NCI-H2107 treated with DMSO at 0.1 percent for 48 hours (cell line): ENCODE measurements around the gene HAND2.
A peak's percentile ranks its signal among the peaks of the same experiment; 100 is the strongest.

Experiments
- DNase-seq: peaks from one replicate; lab custom pipeline; 2025; ENCODE audit not compliant: unreplicated experiment; lab: John Stamatoyannopoulos, UW

Gene HAND2

GRCh38 chr4:173529477-173530325 is at the start of gene HAND2:
Gene HAND2, minus strand, starts transcription at chr4:173530229. Its CDS starts 940 bp downstream, at chr4:173529289.
- DNase-seq: peak; percentile 1

GRCh38 chr4:173578956-173579355 is 48.9 kb upstream of the HAND2 start:
- DNase-seq: no peak

DNA sequence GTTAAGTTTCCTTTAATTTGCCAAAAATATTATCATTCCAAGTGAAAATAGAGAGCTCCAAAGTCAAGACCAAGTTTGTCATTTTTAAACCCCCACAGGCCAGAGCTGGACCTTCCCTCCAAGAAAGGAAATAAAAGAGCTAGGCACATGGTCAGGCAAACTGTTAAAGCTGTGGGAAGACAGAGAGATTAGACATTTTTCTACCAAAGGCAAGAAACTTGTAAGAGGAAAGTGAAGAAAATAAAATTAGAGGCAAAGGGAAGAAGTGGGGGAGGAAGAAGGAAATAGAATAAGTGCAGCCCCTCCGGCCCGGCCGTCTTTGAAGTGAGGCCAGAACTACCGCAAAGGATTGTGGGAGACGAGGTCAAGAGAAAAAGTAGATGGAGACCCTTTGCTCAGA is 47.9 kb upstream of the HAND2 start:
- no peak for DNase-seq

- no peak for DNase-seq
Measured at GRCh38 chr4:173575482-173576152, 45.6 kb upstream of the HAND2 start.

- no peak for DNase-seq
Measured at GRCh38 chr4:173573725-173574124, 43.7 kb upstream of the HAND2 start.

DNA sequence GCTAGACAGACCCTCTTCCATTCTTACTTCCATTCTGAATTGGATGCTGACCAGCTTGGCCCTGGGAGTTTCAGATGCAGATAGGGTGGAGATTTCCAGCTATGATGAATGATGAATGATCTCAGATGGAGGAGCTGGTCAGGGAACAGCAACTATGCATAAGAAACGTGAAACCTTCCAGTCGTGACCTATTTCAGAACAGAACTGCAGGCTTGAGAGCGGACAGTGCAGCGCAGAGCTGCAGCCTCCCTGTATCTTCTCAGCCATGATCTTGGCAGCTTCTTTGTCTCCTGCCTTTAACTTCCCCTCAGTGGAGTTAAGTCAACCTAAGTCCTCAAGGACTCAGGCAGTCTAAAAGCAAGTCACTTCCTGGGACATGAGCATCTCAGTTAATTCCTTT is 43.3 kb upstream of the HAND2 start:
- DNase-seq: no peak

GRCh38 chr4:173572493-173573129 is 42.6 kb upstream of the HAND2 start:
- DNase-seq: no peak

DNA sequence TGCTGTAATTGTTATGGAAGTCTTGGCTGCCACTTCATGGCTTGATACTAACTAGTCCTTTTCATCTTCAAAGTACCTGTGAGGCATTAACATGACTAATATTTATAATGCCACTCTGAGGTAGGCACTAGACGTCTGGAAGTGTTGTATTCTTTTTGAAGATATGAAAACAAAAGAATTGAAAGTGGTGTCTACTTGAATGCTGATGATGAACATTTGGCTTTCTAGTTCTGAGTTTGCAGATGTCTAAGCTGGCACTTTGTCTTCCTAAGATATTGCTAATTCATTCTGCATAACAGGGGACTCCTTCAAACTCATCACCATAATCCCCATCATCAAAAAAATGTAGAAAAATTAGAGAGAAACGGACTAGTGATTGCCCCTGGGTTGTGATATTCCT is 41.6 kb upstream of the HAND2 start:
- no peak for DNase-seq

GRCh38 chr4:173565281-173565680 is 35.3 kb upstream of the HAND2 start:
- no peak for DNase-seq

DNA sequence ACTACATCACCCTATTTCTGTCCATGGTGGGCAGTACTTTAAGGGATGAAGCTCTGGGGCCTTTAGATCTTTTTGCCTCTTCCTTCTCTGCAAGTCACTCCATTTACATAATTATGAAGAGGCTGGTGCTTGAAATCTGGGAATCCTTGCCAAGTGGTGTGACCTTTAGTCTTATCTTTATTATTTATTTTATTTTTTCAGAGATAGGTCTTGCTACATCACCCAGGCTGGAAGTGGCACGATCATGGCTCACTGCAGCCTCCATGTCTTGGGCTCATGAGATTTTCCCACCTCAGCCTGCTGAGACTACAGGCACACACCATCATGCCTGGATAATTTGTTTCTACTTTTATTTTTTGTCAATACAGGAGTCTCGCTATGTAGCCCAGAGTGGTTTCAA is 34.4 kb upstream of the HAND2 start:
- no peak for DNase-seq

- no peak for DNase-seq
Measured at GRCh38 chr4:173560896-173561295, 30.9 kb upstream of the HAND2 start.

GRCh38 chr4:173556398-173557131 is 26.5 kb upstream of the HAND2 start:
- no peak for DNase-seq

DNA sequence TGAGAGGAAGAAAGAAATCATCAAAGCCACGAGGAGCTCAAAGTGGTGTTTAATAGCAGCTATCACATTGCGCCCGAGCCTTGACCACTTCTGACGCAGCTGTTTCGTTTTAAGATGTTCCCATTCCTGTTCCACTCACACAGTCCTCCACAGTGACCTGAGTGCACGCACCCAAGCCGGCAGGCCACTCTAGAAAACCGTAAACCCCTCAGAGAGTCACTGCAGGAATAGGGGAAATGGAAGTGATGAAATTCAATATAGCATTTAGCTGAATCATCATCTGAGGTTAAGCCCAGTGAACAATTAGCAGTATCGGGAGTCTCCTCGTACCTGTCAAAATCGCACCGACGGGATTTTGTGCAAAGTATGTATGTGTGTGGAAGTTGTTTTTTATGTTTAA is 17.9 kb upstream of the HAND2 start:
- peak; percentile 6 for DNase-seq

DNA sequence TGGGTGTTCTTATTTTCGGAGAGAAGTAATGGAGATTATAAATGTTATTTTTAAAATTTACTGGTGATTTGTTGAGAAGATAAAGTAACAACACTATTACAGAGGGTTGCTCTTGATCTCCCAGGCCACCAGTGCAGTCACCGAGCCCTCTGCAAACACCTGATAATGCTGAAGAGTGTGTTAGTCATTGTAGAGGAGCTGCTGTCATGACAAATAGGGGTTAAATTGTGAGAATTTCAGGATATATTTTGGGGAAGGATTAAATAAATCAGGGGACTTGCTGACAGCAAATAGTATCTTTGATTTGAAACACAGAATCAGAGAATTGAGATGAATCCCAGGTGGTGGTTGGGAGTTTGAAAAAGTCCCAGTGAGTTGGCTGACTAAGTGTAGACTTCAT is 16.7 kb upstream of the HAND2 start:
- DNase-seq: no peak

DNA sequence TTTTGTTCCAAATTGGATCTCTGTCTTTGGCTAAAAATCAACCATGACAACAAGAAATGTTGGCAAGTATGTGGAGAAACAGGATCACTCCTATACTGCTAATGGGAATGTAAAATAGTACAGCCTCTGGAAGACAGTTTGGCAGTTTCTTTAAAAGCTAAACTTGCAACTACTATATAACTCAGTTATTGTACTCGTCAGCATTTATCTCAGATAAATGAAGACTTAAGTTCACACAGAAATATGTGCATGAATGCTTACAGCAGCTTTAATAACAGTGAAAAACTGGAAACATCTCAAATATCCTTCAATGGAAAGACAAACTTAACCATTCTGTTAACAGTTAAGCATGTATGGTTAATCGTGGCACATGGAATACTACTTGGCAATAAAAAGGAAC is 15.4 kb upstream of the HAND2 start:
- DNase-seq: no peak

- DNase-seq: no peak
Measured at GRCh38 chr4:173543266-173543665, 13.2 kb upstream of the HAND2 start.

- DNase-seq: no peak
Measured at GRCh38 chr4:173539986-173540385, 10.0 kb upstream of the HAND2 start.

- no peak for DNase-seq
Measured at GRCh38 chr4:173538909-173539445, 8.9 kb upstream of the HAND2 start.

DNA sequence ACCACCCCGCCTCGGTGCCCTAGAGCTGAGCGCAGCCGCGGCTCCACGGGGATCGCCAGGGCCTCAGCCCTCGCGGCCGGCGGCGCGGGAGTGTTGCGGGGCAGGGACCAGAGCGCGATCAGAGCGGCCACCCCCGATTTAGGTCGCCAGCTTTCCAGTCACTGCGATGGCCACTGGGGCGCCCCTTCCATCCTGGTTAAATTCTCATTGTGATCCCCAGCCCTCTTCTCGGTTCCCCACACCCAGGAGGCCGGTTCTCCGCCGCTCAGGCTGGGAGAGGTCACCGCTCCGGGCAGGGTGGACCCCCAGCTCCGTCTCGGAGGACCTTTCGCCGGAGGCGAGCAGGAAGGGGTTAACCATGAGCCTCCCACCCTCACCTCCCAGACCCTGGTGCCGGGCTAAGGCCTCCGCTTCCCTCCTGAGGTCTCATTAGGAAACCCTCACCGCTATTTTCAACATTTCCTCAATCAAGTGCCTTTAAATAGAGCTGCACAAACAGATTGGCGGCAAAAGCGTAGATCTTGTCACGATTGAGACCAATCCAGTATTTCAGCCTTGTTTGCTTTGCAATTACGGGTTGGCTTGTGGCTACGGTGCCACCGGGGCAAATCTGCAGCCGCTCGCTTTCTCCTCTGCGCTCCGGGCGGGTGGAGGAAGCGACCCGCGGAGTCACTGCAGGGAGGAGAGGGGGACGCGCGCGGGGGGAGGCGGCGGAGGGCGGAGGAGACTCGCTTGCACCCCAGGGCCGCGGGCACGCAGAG is 8.3 kb upstream of the HAND2 start:
- DNase-seq: no peak

GRCh38 chr4:173537613-173538147 is 7.7 kb upstream of the HAND2 start:
- DNase-seq: no peak
